ENCODE measurements around the gene SECISBP2L.
A peak's percentile ranks its signal among the peaks of the same experiment; 100 is the strongest.

SECISBP2L gene

DNA sequence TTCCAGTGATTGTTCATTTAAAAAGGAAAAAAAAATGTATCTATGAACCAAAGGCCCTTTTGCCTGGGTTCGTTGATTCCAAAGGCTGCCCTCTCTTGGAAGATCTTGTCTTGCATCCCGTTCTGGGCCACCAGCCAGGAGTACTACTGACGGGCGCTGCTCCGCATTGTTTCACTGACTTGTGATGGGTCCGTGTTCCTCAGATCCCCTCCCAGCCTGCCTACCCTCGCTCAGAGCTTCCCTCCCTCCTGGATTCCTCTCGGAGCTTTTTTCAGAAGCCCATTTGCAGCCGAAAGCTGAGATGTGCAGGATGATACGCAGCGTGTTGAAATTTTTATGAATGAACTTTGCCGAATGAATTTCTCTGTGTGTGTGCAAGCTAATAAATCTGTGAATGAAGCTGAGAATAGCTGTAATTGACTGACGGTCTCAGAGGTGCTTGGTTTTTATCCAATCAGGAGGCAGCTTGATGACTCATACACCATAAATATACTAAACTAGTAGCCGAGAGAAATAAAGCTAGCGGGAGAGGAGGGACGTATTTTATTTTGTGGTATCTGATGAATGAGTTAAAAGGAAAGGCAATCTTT is 82.6 kb downstream of the SECISBP2L start, which contains the start of gene SHC4:
SHC4 (minus strand) TSS at position 396 of the 590 bp plus-strand sequence. CDS start 904 bp downstream, outside the sequence.
- TF ChIP-seq CTCF (IDR thresholded peaks at IDR 0.05; ENCODE audit: extremely low read depth, insufficient read depth, missing control alignments): no peak
- peak; percentile 80 for DNase-seq (ENCODE audit: low spot score)
- in situ Hi-C loops (cut with MboI; ENCODE audit: low pct_unique_long_range_greater_than_20kb, low sequenced_read_pairs, unreplicated experiment): no loop called here

GRCh38 chr15:48962662-48963523 is 83.4 kb downstream of the SECISBP2L start:
- TF ChIP-seq CTCF (IDR thresholded peaks at IDR 0.05; ENCODE audit: extremely low read depth, insufficient read depth, missing control alignments): no peak
- no peak for DNase-seq (ENCODE audit: low spot score)
- in situ Hi-C loops (cut with MboI; ENCODE audit: low pct_unique_long_range_greater_than_20kb, low sequenced_read_pairs, unreplicated experiment): no loop called here

DNA sequence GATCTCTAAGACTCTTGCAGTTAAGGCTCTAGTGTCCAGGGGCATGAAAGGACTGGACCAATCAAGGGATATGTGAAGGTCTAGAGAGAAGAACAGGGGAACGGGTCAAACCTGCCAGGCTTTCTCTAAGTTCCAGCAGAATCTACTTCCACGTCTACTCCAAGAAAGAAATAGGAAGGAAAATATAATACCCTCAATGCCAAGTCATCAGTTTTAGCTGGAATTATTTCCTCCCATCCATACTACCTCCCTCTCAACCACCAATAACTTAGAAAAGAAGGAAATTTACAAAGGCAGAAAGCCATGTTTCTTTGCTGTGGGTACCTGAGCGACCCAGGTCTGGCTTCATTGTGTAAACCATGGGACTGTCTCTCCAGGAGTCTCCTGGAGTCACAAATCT is 90.3 kb downstream of the SECISBP2L start:
- DNase-seq (ENCODE audit: low spot score): no peak
- no peak for TF ChIP-seq CTCF (IDR thresholded peaks at IDR 0.05; ENCODE audit: extremely low read depth, insufficient read depth, missing control alignments)
- in situ Hi-C loops (cut with MboI; ENCODE audit: low pct_unique_long_range_greater_than_20kb, low sequenced_read_pairs, unreplicated experiment): no loop called here

DNA sequence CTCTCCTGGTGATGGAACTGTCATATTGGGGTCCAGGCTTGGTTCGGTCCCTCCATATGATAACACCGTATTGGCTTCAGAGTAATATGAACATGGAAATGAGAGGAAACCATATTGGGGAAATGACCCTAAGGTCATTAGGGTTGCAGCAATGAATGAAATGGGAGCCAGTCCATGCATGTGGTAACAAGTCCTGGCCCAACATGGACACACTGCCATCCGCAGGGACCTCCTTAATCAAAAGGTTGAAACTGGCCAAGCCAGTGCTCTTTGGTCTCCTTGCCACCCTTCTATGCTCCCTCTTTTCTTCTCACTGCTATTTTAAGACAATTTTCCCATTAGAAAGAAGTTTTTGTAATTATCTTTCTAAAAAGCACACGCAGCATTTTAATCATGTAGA is 90.9 kb downstream of the SECISBP2L start:
- in situ Hi-C loops (cut with MboI; ENCODE audit: low pct_unique_long_range_greater_than_20kb, low sequenced_read_pairs, unreplicated experiment): no loop called here
- TF ChIP-seq CTCF (IDR thresholded peaks at IDR 0.05; ENCODE audit: extremely low read depth, insufficient read depth, missing control alignments): no peak
- no peak for DNase-seq (ENCODE audit: low spot score)

GRCh38 chr15:48954538-48954937 is 91.7 kb downstream of the SECISBP2L start:
- TF ChIP-seq CTCF (IDR thresholded peaks at IDR 0.05; ENCODE audit: extremely low read depth, insufficient read depth, missing control alignments): no peak
- DNase-seq (ENCODE audit: low spot score): no peak
- in situ Hi-C loops (cut with MboI; ENCODE audit: low pct_unique_long_range_greater_than_20kb, low sequenced_read_pairs, unreplicated experiment): no loop called here

DNA sequence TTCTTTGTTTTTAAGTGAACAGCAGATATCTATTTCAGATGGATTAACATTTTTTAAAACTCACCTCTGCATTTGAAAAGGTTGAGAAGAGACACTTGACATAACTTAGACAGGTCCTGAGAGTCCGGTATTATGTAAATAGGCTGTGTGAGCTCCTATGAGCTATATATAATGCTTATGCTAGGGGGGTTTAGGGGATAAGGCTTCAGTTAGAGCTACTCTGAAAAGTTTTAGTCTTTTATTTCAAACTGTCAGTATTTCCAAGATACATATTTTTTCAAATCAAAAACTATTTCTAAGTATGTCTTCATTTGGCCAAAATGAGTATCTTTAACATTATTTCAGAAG is 99.4 kb downstream of the SECISBP2L start:
- in situ Hi-C loops (cut with MboI; ENCODE audit: low pct_unique_long_range_greater_than_20kb, low sequenced_read_pairs, unreplicated experiment): no loop called here
- DNase-seq (ENCODE audit: low spot score): no peak
- TF ChIP-seq CTCF (IDR thresholded peaks at IDR 0.05; ENCODE audit: extremely low read depth, insufficient read depth, missing control alignments): no peak
